Panc1 (cell line): ENCODE results near the gene NUDT7.

Experiments used
- POLR2AphosphoS5 ChIP-seq: IDR thresholded peaks from 2 replicates; pipeline ENCODE4 v1.6.1; 2012; ENCODE audit warnings: mild to moderate bottlenecking, low read depth, low read length, moderate library complexity
- REST ChIP-seq, 2 experiments: IDR thresholded peaks; 2 replicates each; pipeline ENCODE4 v1.6.1; 2011 to 2012; ENCODE audit warnings: low read depth in 2 of 2, control low read depth in 1 of 2, low read length in 1 of 2, mild to moderate bottlenecking in 1 of 2, moderate library complexity in 1 of 2; ENCODE audit not compliant: insufficient read depth in 1 of 2
- SIN3A ChIP-seq: IDR thresholded peaks from 2 replicates; pipeline ENCODE4 v1.6.1; 2012; ENCODE audit warnings: low read depth, mild to moderate bottlenecking, low read length, moderate library complexity, borderline replicate concordance; ENCODE audit not compliant: insufficient read depth
- TF ChIP-seq, protein P1 (sequence below): fragments of 450-650 bp; IDR thresholded peaks from 2 replicates; pipeline ENCODE4 v1.5.1; 2017; ENCODE audit warnings: mild to moderate bottlenecking

DNA sequence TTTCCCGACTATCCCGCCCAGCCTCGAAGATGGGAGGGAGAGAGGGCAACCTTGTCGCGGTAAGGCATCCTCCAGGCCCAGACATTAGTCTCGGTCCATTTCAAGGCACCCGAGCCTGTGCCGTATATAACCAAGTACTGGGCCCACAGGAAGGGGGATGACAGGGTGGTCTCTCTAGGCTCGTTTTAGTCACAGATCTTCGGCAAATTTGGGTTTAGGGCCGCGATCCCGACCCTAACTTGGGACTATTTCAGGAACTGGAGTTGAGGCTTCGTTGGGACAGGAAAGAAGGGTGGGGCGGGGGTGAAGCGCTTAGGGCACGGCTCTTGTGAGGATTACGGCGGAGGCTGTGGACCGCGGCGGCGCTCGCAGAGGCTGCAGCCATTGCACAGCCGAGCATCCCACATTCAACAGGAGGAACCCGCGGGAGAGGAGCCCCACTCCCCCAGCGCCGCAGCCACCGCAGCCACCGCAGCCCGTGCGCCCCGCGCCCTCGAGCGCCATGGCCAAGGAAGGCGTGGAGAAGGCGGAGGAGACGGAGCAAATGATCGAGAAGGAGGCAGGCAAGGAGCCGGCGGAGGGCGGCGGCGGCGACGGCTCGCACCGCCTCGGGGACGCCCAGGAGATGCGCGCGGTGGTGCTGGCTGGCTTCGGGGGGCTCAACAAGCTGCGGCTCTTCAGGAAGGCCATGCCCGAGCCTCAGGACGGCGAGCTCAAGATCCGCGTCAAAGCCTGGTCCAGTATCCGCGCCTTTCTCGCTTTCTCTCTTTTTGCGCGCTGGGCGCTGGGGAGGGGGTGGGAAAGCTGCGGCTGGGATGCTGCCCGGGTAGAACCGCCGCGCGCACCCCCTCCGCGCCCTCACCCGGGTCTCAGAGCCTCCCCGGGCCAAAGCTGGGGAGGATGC lies 66.1 kb downstream of the NUDT7 start, which contains the start of gene VAT1L:
- TF ChIP-seq POLR2AphosphoS5 (no peak), SIN3A (no peak), REST (IDR thresholded peaks at IDR 0.05; ENCODE audit: insufficient read depth in 1 of 2, low read depth in 2 of 2, low read length in 1 of 2) (no peak)
- TF ChIP-seq, protein P1, sequence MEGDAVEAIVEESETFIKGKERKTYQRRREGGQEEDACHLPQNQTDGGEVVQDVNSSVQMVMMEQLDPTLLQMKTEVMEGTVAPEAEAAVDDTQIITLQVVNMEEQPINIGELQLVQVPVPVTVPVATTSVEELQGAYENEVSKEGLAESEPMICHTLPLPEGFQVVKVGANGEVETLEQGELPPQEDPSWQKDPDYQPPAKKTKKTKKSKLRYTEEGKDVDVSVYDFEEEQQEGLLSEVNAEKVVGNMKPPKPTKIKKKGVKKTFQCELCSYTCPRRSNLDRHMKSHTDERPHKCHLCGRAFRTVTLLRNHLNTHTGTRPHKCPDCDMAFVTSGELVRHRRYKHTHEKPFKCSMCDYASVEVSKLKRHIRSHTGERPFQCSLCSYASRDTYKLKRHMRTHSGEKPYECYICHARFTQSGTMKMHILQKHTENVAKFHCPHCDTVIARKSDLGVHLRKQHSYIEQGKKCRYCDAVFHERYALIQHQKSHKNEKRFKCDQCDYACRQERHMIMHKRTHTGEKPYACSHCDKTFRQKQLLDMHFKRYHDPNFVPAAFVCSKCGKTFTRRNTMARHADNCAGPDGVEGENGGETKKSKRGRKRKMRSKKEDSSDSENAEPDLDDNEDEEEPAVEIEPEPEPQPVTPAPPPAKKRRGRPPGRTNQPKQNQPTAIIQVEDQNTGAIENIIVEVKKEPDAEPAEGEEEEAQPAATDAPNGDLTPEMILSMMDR = no peak
